HepG2 (cell line): Measurements from ENCODE around the gene ANKRD44. TPM values are rescaled to one million over a fixed set of nuclear protein-coding genes. Genes with fewer than 3 reads are reported as not detected.

ENCODE experiments used
- ATAC-seq: fragments of 200-7000 bp; cut with Tn5 transposase; 3 replicates; pipeline ENCODE4 v1.9.1; 2020; ENCODE audit warnings: mild to moderate bottlenecking, moderate library complexity
- BruUV-seq: library from RNA; stranded (reverse); fragments of 400-500 nt; replicated peaks from 2 replicates; lab custom pipeline; 2021; lab: Mats Ljungman, UMichigan
- CTCF ChIA-PET: fragments of 300-600 bp; formaldehyde crosslinking; extraction: SDS; loops from one replicate; lab custom pipeline; 2021; ENCODE audit warnings: low total read pairs, inconsistent platforms, low intra/inter-chr PET ratio; lab: Yijun Ruan, JAX
- POLR2A ChIA-PET: fragments of 350-600 bp; sonication (Branson Sonifier 250); formaldehyde crosslinking; loops from one replicate; lab custom pipeline; 2020; ENCODE audit warnings: antibody characterized with exemption, inconsistent platforms; lab: Yijun Ruan, JAX
- DNase-seq: peaks from one replicate; pipeline ENCODE4 v3.0.0-alpha.2; 2015; ENCODE audit warnings: low spot score
- FAIRE-seq: peaks from 3 replicates; lab custom pipeline; 2011; peaks lifted over from hg19 to GRCh38; lab: Jason Lieb, UNC
- H2AFZ ChIP-seq: one replicate; pipeline ENCODE4 v1.6.1; 2011; ENCODE audit warnings: low read length, inconsistent platforms
- H3K27ac ChIP-seq: fragments of 300-600 bp; 3 replicates; pipeline ENCODE4 v1.8.0; 2011; ENCODE audit warnings: mixed run types, mild to moderate bottlenecking, mixed read lengths, low read length, inconsistent platforms; ENCODE audit not compliant: insufficient read depth; ENCODE audit errors: extremely low read length
- H3K27me3 ChIP-seq, 2 experiments: fragments of 200-600 bp in 1 of 2; 2 replicates in 1 of 2; 3 replicates in 1 of 2; pipeline versions ENCODE4 v1.6.0 to v1.8.0; 2011; ENCODE audit warnings: low read length in 2 of 2, mild to moderate bottlenecking in 2 of 2, moderate library complexity in 2 of 2, inconsistent platforms in 1 of 2; ENCODE audit not compliant: insufficient read depth in 2 of 2, control insufficient read depth in 1 of 2
- H3K36me3 ChIP-seq, 2 experiments: fragments of 200-600 bp in 1 of 2; replicated peaks in 1 of 2; 2 replicates in 1 of 2; 3 replicates in 1 of 2; pipeline versions ENCODE4 v1.5.1 to v1.8.0; 2011; ENCODE audit warnings: low read length in 2 of 2, inconsistent platforms in 1 of 2; ENCODE audit not compliant: insufficient read depth in 2 of 2, control insufficient read depth in 1 of 2
- H3K4me1 ChIP-seq: 2 replicates; pipeline ENCODE4 v1.5.1; 2012; ENCODE audit warnings: low read length, inconsistent platforms; ENCODE audit not compliant: insufficient read depth
- H3K4me2 ChIP-seq: 2 replicates; pipeline ENCODE4 v1.6.0; 2011; ENCODE audit warnings: low read depth, low read length, inconsistent platforms
- H3K4me3 ChIP-seq, 3 experiments: fragments of 200-600 bp in 1 of 3; sonication (generic), shearing (Covaris generic) in 1 of 3; replicated peaks in 1 of 3; 2 replicates each; pipeline ENCODE4 v1.5.1; 2011 to 2016; ENCODE audit warnings: low read length in 3 of 3, inconsistent platforms in 2 of 3, low read depth in 2 of 3, mild to moderate bottlenecking in 2 of 3, control low read depth in 1 of 3, mixed read lengths in 1 of 3; ENCODE audit not compliant: insufficient read depth in 1 of 3
- H3K79me2 ChIP-seq: one replicate; pipeline ENCODE4 v1.6.1; 2011; ENCODE audit warnings: low read length, inconsistent platforms; ENCODE audit not compliant: insufficient read depth
- H3K9ac ChIP-seq: 2 replicates; pipeline ENCODE4 v1.6.0; 2011; ENCODE audit warnings: mild to moderate bottlenecking, low read depth, low read length, inconsistent platforms; ENCODE audit not compliant: insufficient read depth
- H3K9me3 ChIP-seq: 2 replicates; pipeline ENCODE4 v1.5.1; 2012; ENCODE audit warnings: mild to moderate bottlenecking, low read length
- H4K20me1 ChIP-seq: 2 replicates; pipeline ENCODE4 v1.6.0; 2011; ENCODE audit warnings: inconsistent platforms, mild to moderate bottlenecking, low read length, moderate library complexity; ENCODE audit not compliant: insufficient read depth
- ATM ChIP-seq: fragments of 450-650 bp; IDR thresholded peaks from 2 replicates; pipeline ENCODE4 v1.7.1; 2017; ENCODE audit warnings: mild to moderate bottlenecking, borderline replicate concordance
- E2F1 ChIP-seq: sonication (generic); formaldehyde crosslinking; IDR thresholded peaks from 2 replicates; pipeline ENCODE4 v1.5.0; 2020; ENCODE audit warnings: missing genetic modification reagents
- FOXO4 ChIP-seq: sonication (generic); formaldehyde crosslinking; conservative IDR thresholded peaks from 2 replicates; pipeline ENCODE4 v1.8.1; 2023; ENCODE audit warnings: missing genetic modification reagents
- GABPB1 ChIP-seq: IDR thresholded peaks from 2 replicates; pipeline ENCODE4 v1.6.1; 2016; ENCODE audit warnings: mild to moderate bottlenecking, missing genetic modification reagents, moderate library complexity, missing compliant biosample characterization
- KAT7 ChIP-seq: IDR thresholded peaks from 2 replicates; pipeline ENCODE4 v1.6.1; 2018; ENCODE audit warnings: borderline replicate concordance, missing compliant biosample characterization
- MBD4 ChIP-seq: IDR thresholded peaks from 2 replicates; pipeline ENCODE4 v1.6.1; 2012; ENCODE audit warnings: low read length, inconsistent platforms, borderline replicate concordance
- MXD1 ChIP-seq: sonication (generic); formaldehyde crosslinking; IDR thresholded peaks from 2 replicates; pipeline ENCODE4 v1.4.0; 2020; ENCODE audit warnings: mild to moderate bottlenecking, missing genetic modification reagents
- NFE2L2 ChIP-seq: fragments of 150-350 bp; IDR thresholded peaks from 2 replicates; pipeline ENCODE4 v1.6.1; 2014; ENCODE audit warnings: low read length
- PHF21A ChIP-seq: sonication (generic); formaldehyde crosslinking; IDR thresholded peaks from 2 replicates; pipeline ENCODE4 v1.5.0; 2020; ENCODE audit warnings: mild to moderate bottlenecking, missing genetic modification reagents
- POLR2AphosphoS5 ChIP-seq: IDR thresholded peaks from 2 replicates; pipeline ENCODE4 v1.6.1; 2012; ENCODE audit warnings: low read depth, low read length
- SMAD1 ChIP-seq: sonication (generic); formaldehyde crosslinking; IDR thresholded peaks from 2 replicates; pipeline ENCODE4 v1.4.0; 2020; ENCODE audit warnings: missing genetic modification reagents, low read depth, mild to moderate bottlenecking, borderline replicate concordance
- SYNCRIP ChIP-seq: fragments of 200-400 bp; formaldehyde crosslinking; IDR thresholded peaks from 2 replicates; pipeline ENCODE4 v1.6.1; 2018; ENCODE audit warnings: mild to moderate bottlenecking, low read depth, low read length; ENCODE audit not compliant: insufficient read depth
- TBX3 ChIP-seq: fragments of 450-650 bp; IDR thresholded peaks from 2 replicates; pipeline ENCODE4 v1.6.1; 2017; ENCODE audit warnings: antibody characterized with exemption, mild to moderate bottlenecking, inconsistent platforms, borderline replicate concordance
- ZFP90 ChIP-seq: sonication (generic); formaldehyde crosslinking; IDR thresholded peaks from 2 replicates; pipeline ENCODE4 v1.8.0; 2022; ENCODE audit warnings: missing genetic modification reagents, mild to moderate bottlenecking, inconsistent platforms, borderline replicate concordance
- ZNF547 ChIP-seq: sonication (generic); formaldehyde crosslinking; IDR thresholded peaks from 2 replicates; pipeline ENCODE4 v1.5.1; 2020; ENCODE audit warnings: mild to moderate bottlenecking, missing genetic modification reagents
- ZNF564 ChIP-seq: sonication (generic); formaldehyde crosslinking; IDR thresholded peaks from 2 replicates; pipeline ENCODE4 v1.8.1; 2023; ENCODE audit warnings: mild to moderate bottlenecking, missing genetic modification reagents
- ZNF589 ChIP-seq: sonication (generic); formaldehyde crosslinking; conservative IDR thresholded peaks from 2 replicates; pipeline ENCODE4 v1.8.0; 2022; ENCODE audit warnings: mild to moderate bottlenecking, moderate library complexity, missing genetic modification reagents
- ZNF781 ChIP-seq: sonication (generic); formaldehyde crosslinking; IDR thresholded peaks from 2 replicates; pipeline ENCODE4 v1.5.1; 2020; ENCODE audit warnings: borderline replicate concordance, mild to moderate bottlenecking, missing genetic modification reagents; ENCODE audit errors: not compliant biosample characterization
- ZNF800 ChIP-seq: sonication (generic); formaldehyde crosslinking; IDR thresholded peaks from 2 replicates; pipeline ENCODE4 v1.4.0; 2020; ENCODE audit warnings: missing genetic modification reagents
- WGBS: methylation state at CpG from one replicate; pipeline ENCODE4 v1.1.6; 2017; ENCODE audit warnings: low lambda C conversion rate; 5-methylcytosine and 5-hydroxymethylcytosine counted together
- in situ Hi-C: cut with HindIII; loops from 2 replicates; pipeline ENCODE4 v1.10.0; 2017; ENCODE audit warnings: low pct_unique_long_range_greater_than_20kb; ENCODE audit not compliant: extremely low pct_ligation_motif_present
- intact Hi-C: fragments of 100-400 bp; cut with micrococcal nuclease; formaldehyde crosslinking; loops from one replicate; pipeline ENCODE4 v1.10.0; 2022; ENCODE audit not compliant: unreplicated experiment
- polyA plus RNA-seq, 8 experiments: library from polyadenylated mRNA; depleted of rRNA in 3 of 8; stranded (reverse) in 7 of 8; unstranded in 1 of 8; fragments of >200 nt; fragmentation: Illumina TruSeq in 4 of 8; extraction: Trizol in 4 of 8; gene quantifications; 2 replicates each; pipeline versions ENCODE4 v1.2.1 to v1.2.3, GENCODE V29; 2011 to 2016; ENCODE audit warnings: low read depth in 4 of 8, missing spikeins in 1 of 8, mixed read lengths in 1 of 8; ENCODE audit not compliant: insufficient read depth in 1 of 8
- total RNA-seq, 5 experiments: library from RNA; depleted of rRNA; stranded (reverse); fragments of >200 nt; fragmentation: Illumina TruSeq; extraction: Trizol; gene quantifications; 2 replicates each; pipeline ENCODE4 v1.2.3, GENCODE V29; 2016; ENCODE audit warnings: low read depth in 1 of 5

Gene ANKRD44
- total and polyA plus RNA-seq, 2 of the 13 experiments (the other 11 are each of a cell fraction or from before 2014, with no cell fraction given) = 0.04 to 0.11 TPM

GRCh38 chr2:197101519-197101918 lies 209.1 kb downstream of the ANKRD44 start (continued):
- TF ChIP-seq TBX3 = no peak
- TF ChIP-seq ZNF800 = no peak
- TF ChIP-seq ZNF564 = no peak
- TF ChIP-seq POLR2AphosphoS5 = no peak
- no peak for TF ChIP-seq SYNCRIP

GRCh38 chr2:197097578-197098366 lies 212.8 kb downstream of the ANKRD44 start:
- no peaks in the 10 kb centered on the region for H3K4me1 ChIP-seq
- no peaks in the 10 kb centered on the region for H4K20me1 ChIP-seq
- FAIRE-seq (no peak), ATAC-seq (no peak), DNase-seq (no peak)
- H2AFZ ChIP-seq = no peak overlapping the region
- 38% methylated on average over 7 of the region's 7 CpGs for WGBS
- no peak overlapping the region for H3K27ac ChIP-seq
- no TSS peak for BruUV-seq
- H3K27me3 ChIP-seq = peaks cover 0 to 6% of the 10 kb centered on the region in 2 experiments; a peak in 1 of 5 replicates
- POLR2A ChIA-PET = no interaction called here
- no peak overlapping the region for H3K4me3 ChIP-seq
- H3K36me3 ChIP-seq = no peaks in the 10 kb centered on the region
- H3K79me2 ChIP-seq = no peaks in the 10 kb centered on the region
- H3K9ac ChIP-seq = no peak overlapping the region
- in situ Hi-C loops = no loop called here
- CTCF ChIA-PET = no interaction called here
- intact Hi-C loops = no loop called here
- H3K9me3 ChIP-seq = no peaks in the 10 kb centered on the region
- H3K4me2 ChIP-seq = no peak overlapping the region
- no peak for TF ChIP-seq MBD4
- TF ChIP-seq MXD1 (CRISPR knock-in tag) = no peak
- no peak for TF ChIP-seq ZFP90
- TF ChIP-seq ZNF547 (CRISPR knock-in tag) = no peak
- no peak for TF ChIP-seq GABPB1 (CRISPR knock-in tag)
- TF ChIP-seq ZNF781 (CRISPR knock-in tag) = no peak
- no peak for TF ChIP-seq E2F1 (CRISPR knock-in tag)
- no peak for TF ChIP-seq FOXO4 (CRISPR knock-in tag)
- no peak for TF ChIP-seq ZNF589 (CRISPR knock-in tag)
- TF ChIP-seq SMAD1 (CRISPR knock-in tag) = no peak
- no peak for TF ChIP-seq KAT7 (CRISPR knock-in tag)
- TF ChIP-seq PHF21A (CRISPR knock-in tag) = no peak
- TF ChIP-seq ATM = no peak
- no peak for TF ChIP-seq NFE2L2
